ENCODE data around the gene FBXL17. TPM values are rescaled to one million over a fixed set of nuclear protein-coding genes. Genes with fewer than 3 reads are reported as not detected.
A peak's percentile ranks its signal among the peaks of the same experiment; 100 is the strongest.

FBXL17 gene
- total RNA-seq, 1 donor from 2014 or later = 11.6 TPM

DNA sequence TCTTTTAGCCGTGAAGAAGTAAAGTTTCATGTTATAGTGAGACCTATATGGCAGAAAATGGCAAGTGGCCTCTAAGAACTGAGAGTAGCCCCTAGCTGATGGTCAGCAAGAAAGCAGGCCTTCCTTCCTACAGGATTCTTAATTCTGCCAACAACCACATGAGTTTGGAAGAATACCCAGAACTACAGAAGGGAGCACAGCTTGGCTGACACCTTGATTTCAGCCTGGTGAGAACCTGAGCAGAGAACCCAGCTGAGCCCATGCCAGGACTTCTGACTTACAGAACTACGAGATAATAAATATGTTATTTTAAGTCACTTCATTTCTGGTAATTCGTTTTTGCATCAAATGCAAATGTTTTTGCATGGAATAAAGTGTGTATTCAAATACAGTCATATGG, 5.9 kb upstream of the FBXL17 start:
- Histone ChIP-seq H3K36me3 (ENCODE audit: control insufficient read depth, insufficient read depth, low read length) (no peaks in the 10 kb centered on the region), H3K27me3 (ENCODE audit: control insufficient read depth, insufficient read depth, low read length) (no peaks in the 10 kb centered on the region), H3K4me3 (ENCODE audit: low read depth, low read length) (no peak overlapping the region)
- TF ChIP-seq, protein P1, sequence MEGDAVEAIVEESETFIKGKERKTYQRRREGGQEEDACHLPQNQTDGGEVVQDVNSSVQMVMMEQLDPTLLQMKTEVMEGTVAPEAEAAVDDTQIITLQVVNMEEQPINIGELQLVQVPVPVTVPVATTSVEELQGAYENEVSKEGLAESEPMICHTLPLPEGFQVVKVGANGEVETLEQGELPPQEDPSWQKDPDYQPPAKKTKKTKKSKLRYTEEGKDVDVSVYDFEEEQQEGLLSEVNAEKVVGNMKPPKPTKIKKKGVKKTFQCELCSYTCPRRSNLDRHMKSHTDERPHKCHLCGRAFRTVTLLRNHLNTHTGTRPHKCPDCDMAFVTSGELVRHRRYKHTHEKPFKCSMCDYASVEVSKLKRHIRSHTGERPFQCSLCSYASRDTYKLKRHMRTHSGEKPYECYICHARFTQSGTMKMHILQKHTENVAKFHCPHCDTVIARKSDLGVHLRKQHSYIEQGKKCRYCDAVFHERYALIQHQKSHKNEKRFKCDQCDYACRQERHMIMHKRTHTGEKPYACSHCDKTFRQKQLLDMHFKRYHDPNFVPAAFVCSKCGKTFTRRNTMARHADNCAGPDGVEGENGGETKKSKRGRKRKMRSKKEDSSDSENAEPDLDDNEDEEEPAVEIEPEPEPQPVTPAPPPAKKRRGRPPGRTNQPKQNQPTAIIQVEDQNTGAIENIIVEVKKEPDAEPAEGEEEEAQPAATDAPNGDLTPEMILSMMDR (IDR thresholded peaks at IDR 0.05; ENCODE audit: insufficient read depth, low read length, poor library complexity, severe bottlenecking) = no peak
- no peak for DNase-seq (ENCODE audit: low read depth)

DNA sequence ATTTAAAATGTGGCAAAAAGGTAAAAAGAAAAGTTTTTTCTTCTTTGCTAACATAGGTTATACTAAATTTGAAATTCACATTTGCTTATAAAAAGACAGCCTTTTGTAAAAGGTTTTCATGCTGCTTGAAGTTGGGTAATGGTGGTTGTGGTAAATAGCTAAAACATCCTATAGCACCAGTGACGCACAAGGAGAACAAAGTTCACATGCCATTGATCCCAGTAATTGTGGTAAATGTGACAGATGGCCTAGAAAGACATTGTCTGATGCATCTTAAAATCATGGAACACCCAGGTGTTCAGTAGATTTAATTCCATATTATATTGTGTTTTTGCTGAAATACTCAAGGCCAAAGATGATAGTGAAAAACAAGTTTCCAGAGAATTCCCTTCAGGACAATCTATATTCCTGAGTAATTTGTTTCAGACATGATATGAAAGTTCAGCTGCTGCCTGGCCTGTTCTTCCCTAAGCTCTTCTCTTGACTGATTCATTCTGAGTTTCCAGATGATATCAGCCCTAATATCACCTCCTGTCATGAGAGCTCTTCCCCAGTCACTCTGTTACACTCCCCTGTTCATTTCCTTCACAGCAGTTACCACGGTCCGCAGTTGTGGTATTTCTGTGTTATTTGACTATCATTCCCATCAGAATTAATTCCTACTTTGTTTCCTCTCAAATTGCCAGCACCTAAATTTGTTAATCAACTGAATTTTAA, 4.6 kb upstream of the FBXL17 start:
- Histone ChIP-seq H3K36me3 (ENCODE audit: control insufficient read depth, insufficient read depth, low read length) (no peaks in the 10 kb centered on the region), H3K27me3 (ENCODE audit: control insufficient read depth, insufficient read depth, low read length) (no peaks in the 10 kb centered on the region), H3K4me3 (ENCODE audit: low read depth, low read length) (no peak overlapping the region)
- no peak for DNase-seq (ENCODE audit: low read depth)
- TF ChIP-seq, protein P1 (IDR thresholded peaks at IDR 0.05; ENCODE audit: insufficient read depth, low read length, poor library complexity, severe bottlenecking) = no peak

DNA sequence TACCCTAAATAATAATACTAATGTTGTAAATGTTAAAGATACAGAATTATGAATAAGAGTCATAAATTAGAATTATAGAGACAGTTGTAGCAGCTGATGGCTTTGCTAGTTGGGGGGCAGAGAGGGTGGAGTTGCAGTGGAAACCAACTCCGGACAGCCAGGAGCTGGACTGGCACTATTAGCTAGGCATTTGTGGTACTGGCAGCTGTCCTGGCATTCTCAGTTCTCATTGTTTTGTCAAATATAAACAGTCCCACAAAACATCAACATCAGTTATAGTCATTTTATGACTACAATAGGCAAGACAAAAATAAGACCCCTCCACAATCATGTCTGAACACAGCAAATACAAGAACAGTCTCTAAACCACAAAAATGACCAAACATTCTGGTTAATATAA, 2.8 kb upstream of the FBXL17 start:
- TF ChIP-seq, protein P1 (IDR thresholded peaks at IDR 0.05; ENCODE audit: insufficient read depth, low read length, poor library complexity, severe bottlenecking) = no peak
- DNase-seq (ENCODE audit: low read depth) = no peak
- Histone ChIP-seq H3K27me3 (ENCODE audit: control insufficient read depth, insufficient read depth, low read length) (no peaks in the 10 kb centered on the region), H3K4me3 (ENCODE audit: low read depth, low read length) (no peak overlapping the region), H3K36me3 (ENCODE audit: control insufficient read depth, insufficient read depth, low read length) (no peaks in the 10 kb centered on the region)

DNA sequence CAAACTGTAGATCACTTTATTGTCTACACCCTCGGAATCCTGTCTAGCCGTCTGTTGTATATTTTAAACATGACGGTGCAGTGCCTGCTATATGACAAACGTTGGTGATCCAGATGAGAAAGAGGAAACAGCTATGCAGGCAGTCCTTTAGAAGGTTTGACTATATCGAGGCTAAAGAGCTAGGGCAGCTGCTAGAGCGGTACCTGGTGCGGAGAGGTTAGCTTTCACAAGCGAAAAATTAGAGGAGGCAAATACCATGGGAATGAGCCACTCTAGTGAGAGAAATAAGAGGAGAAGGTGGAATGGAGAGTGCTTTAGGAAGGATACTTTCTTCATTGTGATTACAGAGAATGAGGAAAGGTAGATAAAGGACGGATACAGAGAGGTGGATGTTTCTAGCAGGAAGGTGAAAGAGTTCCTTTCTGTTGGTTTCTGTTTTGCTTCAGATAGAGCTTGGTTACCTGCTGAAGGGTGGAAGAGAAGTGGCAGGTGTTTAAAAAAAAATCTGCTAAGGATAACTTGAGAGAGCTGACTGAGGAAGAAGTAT, 959 bp upstream of the FBXL17 start:
- TF ChIP-seq, protein P1 (IDR thresholded peaks at IDR 0.05; ENCODE audit: insufficient read depth, low read length, poor library complexity, severe bottlenecking) = no peak
- no peaks in the 10 kb centered on the region for H3K36me3 ChIP-seq (ENCODE audit: control insufficient read depth, insufficient read depth, low read length)
- no peak for DNase-seq (ENCODE audit: low read depth)
- no peaks in the 10 kb centered on the region for H3K27me3 ChIP-seq (ENCODE audit: control insufficient read depth, insufficient read depth, low read length)
- H3K4me3 ChIP-seq (ENCODE audit: low read depth, low read length) = peak overlapping the region; percentile 95

DNA sequence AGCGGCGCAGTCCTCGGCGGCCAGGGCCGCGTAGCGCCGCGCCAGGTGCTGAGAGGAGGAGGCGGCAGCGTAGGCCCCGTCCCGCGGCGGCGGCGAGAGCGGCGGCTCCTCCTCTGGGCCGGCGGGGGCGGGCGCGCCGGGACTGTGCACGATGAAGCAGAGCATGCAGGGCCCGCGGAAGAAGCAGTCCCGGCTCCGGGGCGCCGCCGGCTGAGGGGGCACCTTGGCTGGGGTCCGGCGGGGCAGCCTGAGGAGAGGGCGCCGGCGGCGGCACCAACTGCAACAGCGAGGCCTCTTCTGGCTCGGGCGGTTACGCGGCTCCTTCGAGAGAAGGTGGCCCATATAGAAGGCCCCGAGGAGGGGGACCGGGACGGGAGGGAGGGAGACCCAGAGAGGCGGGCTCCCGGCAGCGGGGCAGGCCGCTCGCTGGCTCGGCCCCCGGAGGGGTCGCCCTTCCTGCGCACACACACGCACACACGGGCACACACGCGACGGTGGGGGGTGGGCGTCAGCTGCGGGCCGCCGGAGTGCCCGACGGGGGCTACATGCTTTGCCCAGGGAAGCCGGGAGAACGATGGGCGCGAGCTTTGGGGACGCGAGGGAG, 446 bp downstream of the FBXL17 start:
- TF ChIP-seq, protein P1 (IDR thresholded peaks at IDR 0.05; ENCODE audit: insufficient read depth, low read length, poor library complexity, severe bottlenecking) = no peak
- H3K36me3 ChIP-seq (ENCODE audit: control insufficient read depth, insufficient read depth, low read length) = no peaks in the 10 kb centered on the region
- no peak for DNase-seq (ENCODE audit: low read depth)
- peak overlapping the region; percentile 95 for H3K4me3 ChIP-seq (ENCODE audit: low read depth, low read length)
- H3K27me3 ChIP-seq (ENCODE audit: control insufficient read depth, insufficient read depth, low read length) = no peaks in the 10 kb centered on the region

All from kidney epithelial cell (primary cell).